Fibroblast of skin of right biceps (primary cell): ENCODE measurements around the gene TBC1D23.

Experiments
- DNase-seq: peaks from one replicate; pipeline ENCODE4 v3.0.0-alpha.2; 2013

Gene TBC1D23

GRCh38 chr3:100354850-100355249, 94.1 kb downstream of the TBC1D23 start:
- DNase-seq, result no peak

DNA sequence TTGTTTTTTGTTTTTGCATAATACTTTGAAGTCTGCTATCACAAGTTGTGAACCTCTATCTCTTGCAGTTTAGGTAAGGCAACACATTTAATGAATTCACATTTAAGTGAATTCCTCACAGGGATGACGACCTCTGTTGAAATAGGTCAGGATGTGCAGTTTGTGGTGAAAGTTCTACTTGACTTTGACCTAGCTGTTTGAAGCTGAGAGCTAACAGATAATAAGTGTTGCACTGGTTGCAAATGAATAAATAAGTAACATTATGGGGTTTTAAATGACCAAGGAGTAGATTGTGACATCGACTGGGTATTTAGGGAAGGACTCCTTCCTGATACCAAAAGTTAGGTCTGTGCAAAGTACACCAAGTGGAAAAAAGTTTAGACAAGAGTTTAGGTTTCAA, 97.6 kb downstream of the TBC1D23 start:
- DNase-seq, result no peak

GRCh38 chr3:100359035-100359434, 98.2 kb downstream of the TBC1D23 start:
- no peak for DNase-seq

GRCh38 chr3:100360757-100361496, 100.1 kb downstream of the TBC1D23 start:
- no peak for DNase-seq

GRCh38 chr3:100361897-100362296, 101.1 kb downstream of the TBC1D23 start:
- no peak for DNase-seq

DNA sequence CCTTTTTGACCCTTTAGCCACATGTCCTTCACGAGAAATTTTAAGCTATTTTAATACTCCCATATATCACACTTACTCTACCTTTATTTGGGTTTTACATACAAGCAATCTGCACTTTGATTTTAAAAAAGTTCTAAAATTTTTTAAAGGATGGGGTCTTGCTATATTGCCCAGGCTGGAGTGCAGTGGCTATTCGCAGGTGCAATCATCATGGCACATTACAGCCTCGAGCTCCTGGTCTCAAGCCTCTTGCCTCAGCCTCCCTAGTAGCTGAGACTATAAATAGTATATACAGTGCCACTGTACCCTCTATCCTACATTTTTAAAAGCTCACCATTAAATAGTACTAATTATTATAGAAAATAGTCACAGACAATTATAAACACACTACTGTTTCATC, 103.6 kb downstream of the TBC1D23 start:
- no peak for DNase-seq

GRCh38 chr3:100366424-100366823, 105.6 kb downstream of the TBC1D23 start:
- DNase-seq, result no peak

GRCh38 chr3:100368441-100368840, 107.6 kb downstream of the TBC1D23 start:
- no peak for DNase-seq

DNA sequence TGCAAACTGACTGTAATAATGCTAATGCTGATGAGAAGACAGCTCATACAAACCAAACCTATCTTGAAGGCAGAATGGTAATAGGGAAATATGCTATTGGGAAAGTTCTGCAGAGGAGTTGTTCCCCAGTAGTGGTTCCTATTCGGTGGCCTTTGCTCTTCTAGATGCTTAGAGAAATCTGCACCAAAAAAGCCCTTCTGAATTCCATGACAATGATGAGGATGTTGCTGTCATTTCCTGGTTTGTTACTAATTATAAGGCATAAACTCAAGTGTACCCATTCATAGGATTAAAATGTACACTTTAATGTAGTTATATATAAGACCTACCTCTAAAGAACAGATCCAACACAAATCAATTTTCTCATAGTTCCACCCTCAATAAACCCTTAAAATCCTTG, 110.0 kb downstream of the TBC1D23 start:
- peak; percentile 34 for DNase-seq

DNA sequence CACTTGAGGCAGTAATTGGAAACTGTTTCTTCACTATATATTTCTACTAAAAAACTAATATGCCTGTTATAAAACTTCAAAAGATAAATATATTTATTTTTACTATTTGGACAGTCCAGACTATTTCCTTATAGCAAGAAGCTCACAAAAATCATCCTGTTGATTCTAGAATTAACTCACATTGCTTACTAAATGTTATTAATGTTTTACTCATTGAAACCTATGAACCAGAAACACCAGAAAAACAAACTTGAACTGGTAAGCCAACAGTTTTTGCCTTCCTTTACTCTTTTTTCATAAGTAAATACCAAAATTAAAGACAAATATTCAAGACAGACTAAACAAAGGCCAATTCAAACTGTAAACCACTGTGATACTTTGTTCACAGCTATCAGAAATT, 113.7 kb downstream of the TBC1D23 start:
- no peak for DNase-seq
